GM12874 (cell line): ENCODE results near the gene PSMB8.

Experiments
- TF ChIP-seq, protein P1 (sequence below): IDR thresholded peaks from 2 replicates; pipeline ENCODE4 v1.5.1; 2011; ENCODE audit warnings: low read depth, mild to moderate bottlenecking, control low read depth, low read length, moderate library complexity; ENCODE audit not compliant: insufficient read depth

The PSMB8 gene

DNA sequence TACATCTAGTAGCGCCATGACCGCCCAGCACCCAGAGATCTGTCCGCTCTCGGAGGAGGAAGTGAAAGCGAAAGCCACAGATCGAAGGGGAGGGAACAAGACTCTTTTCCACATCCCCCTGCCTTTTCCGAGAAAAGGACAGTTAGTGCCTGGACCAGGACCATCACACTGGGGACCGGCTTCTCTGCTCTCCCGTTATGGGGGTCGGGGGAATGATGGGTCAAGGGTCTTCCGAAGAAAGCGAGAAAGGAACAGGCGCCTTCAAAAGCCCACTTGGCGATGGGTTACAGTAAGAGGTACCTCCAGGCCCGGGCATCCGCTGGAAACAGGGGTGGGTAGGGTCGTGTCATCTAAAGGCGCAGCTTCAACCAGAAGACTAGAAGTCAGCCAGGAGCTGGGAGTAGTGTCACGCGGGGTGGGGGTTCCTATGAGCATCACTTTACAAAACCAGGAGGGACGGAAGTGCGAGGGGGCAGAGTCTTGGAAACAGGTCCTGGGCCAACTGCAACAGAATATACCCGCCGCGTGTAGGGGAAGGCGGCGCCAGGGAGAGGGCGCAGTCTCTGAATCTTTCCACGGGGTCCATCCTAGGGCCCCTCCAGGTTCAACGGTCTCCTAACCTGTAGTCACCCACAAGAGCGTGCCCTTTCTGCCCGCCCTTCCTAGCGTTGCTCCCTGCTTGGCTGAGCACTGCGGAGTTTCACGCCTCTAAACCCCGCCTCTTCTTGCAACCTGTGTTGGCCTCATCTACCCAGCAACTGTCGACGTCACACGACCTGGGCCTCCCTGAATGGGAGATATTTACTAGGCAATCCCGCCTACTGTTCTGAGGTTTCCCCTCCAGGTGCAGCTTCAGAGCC is at the start of gene PSMB8:
PSMB8 (minus strand) TSS at position 69 of the 860 bp plus-strand sequence; CDS start at position 18, 51 bp downstream.
- TF ChIP-seq, protein P1, sequence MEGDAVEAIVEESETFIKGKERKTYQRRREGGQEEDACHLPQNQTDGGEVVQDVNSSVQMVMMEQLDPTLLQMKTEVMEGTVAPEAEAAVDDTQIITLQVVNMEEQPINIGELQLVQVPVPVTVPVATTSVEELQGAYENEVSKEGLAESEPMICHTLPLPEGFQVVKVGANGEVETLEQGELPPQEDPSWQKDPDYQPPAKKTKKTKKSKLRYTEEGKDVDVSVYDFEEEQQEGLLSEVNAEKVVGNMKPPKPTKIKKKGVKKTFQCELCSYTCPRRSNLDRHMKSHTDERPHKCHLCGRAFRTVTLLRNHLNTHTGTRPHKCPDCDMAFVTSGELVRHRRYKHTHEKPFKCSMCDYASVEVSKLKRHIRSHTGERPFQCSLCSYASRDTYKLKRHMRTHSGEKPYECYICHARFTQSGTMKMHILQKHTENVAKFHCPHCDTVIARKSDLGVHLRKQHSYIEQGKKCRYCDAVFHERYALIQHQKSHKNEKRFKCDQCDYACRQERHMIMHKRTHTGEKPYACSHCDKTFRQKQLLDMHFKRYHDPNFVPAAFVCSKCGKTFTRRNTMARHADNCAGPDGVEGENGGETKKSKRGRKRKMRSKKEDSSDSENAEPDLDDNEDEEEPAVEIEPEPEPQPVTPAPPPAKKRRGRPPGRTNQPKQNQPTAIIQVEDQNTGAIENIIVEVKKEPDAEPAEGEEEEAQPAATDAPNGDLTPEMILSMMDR = no peak

DNA sequence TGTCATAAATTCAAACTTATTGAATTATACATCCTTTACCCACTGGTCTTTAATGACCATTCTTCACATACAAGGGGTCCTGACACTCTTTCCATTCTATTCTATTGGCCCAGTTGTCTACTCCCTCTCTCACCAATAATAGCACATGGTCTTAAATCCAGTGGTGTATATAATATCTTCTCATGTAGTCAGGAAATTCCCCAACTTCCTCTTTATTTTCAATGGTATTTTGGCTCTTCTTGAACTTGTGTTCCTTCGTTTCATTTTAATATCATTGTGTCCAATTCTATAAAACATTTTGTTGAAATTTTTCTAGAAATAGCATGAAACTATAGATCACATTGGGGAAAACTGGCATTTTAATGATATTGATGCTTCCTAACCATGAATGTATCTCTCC is 47.0 kb upstream of the PSMB8 start:
- TF ChIP-seq, protein P1 = no peak

GRCh38 chr6:32889533-32889932 is 45.7 kb upstream of the PSMB8 start:
- TF ChIP-seq, protein P1 = no peak

DNA sequence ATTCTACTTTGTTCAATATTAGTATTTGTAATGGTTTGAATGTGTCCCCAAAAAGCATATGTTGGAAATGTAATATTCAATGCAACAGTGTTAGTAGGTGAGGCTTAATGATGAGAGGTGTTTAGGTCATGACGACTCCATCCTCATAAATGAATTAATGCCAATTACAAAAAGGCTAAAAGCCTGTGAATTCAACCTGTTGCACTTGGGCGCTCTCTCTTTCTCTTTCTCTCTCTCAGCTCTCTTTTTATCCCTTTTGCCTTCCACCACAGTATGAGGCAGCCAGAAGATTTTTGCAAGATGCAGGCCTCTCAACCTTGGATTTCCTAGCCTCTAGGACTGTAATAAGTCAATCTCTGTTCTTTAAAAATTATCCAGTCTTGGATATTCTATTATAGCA is 44.7 kb upstream of the PSMB8 start:
- TF ChIP-seq, protein P1 = no peak

- TF ChIP-seq, protein P1 = no peak
Observed at GRCh38 chr6:32887616-32888015, 43.8 kb upstream of the PSMB8 start.

- TF ChIP-seq, protein P1 = no peak
Observed at GRCh38 chr6:32886681-32887383, 43.0 kb upstream of the PSMB8 start.

DNA sequence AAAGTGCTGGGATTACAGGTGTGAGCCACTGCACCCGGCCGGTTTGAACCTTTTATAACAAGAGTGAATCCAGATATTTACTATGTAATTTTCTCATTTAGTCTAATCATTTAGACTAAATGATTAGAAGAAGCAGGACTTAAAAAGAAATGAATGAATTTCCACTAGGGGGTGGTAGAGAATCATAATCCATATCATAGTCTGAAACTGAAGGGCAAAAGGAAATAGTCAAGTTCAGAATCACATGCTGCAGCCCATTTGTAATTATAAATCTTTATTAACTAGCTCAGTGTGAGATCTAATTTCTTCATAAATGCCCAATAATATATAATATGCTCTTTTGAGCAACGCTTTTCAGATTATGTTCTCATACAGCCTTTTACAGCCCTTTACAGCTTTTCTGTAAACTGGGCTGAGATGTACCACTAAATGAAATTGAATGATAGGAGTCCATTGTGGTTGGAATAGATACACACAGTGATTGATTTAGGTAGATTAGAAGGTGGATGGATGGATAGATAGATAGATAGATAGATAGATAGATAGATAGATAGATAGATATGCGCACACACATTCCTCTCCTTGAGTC is 41.9 kb upstream of the PSMB8 start:
- TF ChIP-seq, protein P1 = peak; percentile 9; the same call in 1 of the 2 replicates
